ENCODE results near the gene NDUFA8. TPM values are rescaled to one million over a fixed set of nuclear protein-coding genes. Genes with fewer than 3 reads are reported as not detected.

NDUFA8 gene
- 10 to 100 TPM; 40.5 to 42.2 TPM for total RNA-seq

- H3K9me3 Mint-ChIP-seq (ENCODE audit: insufficient read depth) = peaks cover 6% of the 10 kb centered on the region
- peak; percentile 95 for DNase-seq
- CTCF ChIA-PET = interaction anchor here (1.2 to 3.0 kb wide), 7 partner anchors 14 to 153 kb away, joined by 4 to 12 read pairs (median 9); partner anchors contain the start of genes MRRF and RBM18
- POLR2A ChIA-PET = interaction anchor here (0.9 to 1.7 kb wide), 2 partner anchors 106 to 745 kb away, joined by 3 to 5 read pairs; partner anchors contain the start of genes MRRF, RBM18 and RC3H2
- peaks cover 4% of the 10 kb centered on the region for H3K36me3 Mint-ChIP-seq (ENCODE audit: low read depth)
- H3K27me3 Mint-ChIP-seq (ENCODE audit: low read depth) = peaks cover 13% of the 10 kb centered on the region
- peak; percentile 98 for ATAC-seq
- H3K27ac Mint-ChIP-seq = peak within 1 kb of the TSS; percentile 94
- H3K4me1 Mint-ChIP-seq (ENCODE audit: low read depth) = peaks cover 19% of the 10 kb centered on the region
- H3K4me3 Mint-ChIP-seq = peak within 1 kb of the TSS; percentile 98
Observed at GRCh38 chr9:122159026-122159924, at the start of gene NDUFA8, which contains the start of gene MORN5. NDUFA8 (minus strand) TSS chr9:122159779; CDS start chr9:122159677, 102 bp downstream. MORN5 (plus strand) TSS chr9:122159908; CDS start chr9:122159973, 65 bp downstream.

GRCh38 chr9:122207096-122207495 lies 47.5 kb upstream of the NDUFA8 start:
- ChIA-PET CTCF (no interaction called here), POLR2A (no interaction called here)
- no peak overlapping the region for H3K4me3 Mint-ChIP-seq
- DNase-seq = no peak
- peaks cover 17% of the 10 kb centered on the region for H3K27me3 Mint-ChIP-seq (ENCODE audit: low read depth)
- ATAC-seq = no peak
- no peaks in the 10 kb centered on the region for H3K9me3 Mint-ChIP-seq (ENCODE audit: insufficient read depth)
- no peaks in the 10 kb centered on the region for H3K4me1 Mint-ChIP-seq (ENCODE audit: low read depth)
- no peak overlapping the region for H3K27ac Mint-ChIP-seq
- H3K36me3 Mint-ChIP-seq (ENCODE audit: low read depth) = no peaks in the 10 kb centered on the region

GRCh38 chr9:122206118-122207046 lies 46.8 kb upstream of the NDUFA8 start:
- ATAC-seq (no peak), DNase-seq (no peak)
- Mint-ChIP-seq H3K4me3 (no peak overlapping the region), H3K27ac (no peak overlapping the region), H3K9me3 (ENCODE audit: insufficient read depth) (no peaks in the 10 kb centered on the region), H3K4me1 (ENCODE audit: low read depth) (no peaks in the 10 kb centered on the region), H3K27me3 (ENCODE audit: low read depth) (peaks cover 10% of the 10 kb centered on the region), H3K36me3 (ENCODE audit: low read depth) (no peaks in the 10 kb centered on the region)
- ChIA-PET POLR2A (no interaction called here), CTCF (no interaction called here)

GRCh38 chr9:122205176-122205575 lies 45.6 kb upstream of the NDUFA8 start:
- DNase-seq (no peak), ATAC-seq (no peak)
- Mint-ChIP-seq H3K36me3 (ENCODE audit: low read depth) (no peaks in the 10 kb centered on the region), H3K9me3 (ENCODE audit: insufficient read depth) (no peaks in the 10 kb centered on the region), H3K27me3 (ENCODE audit: low read depth) (peaks cover under 1% of the 10 kb centered on the region), H3K27ac (no peak overlapping the region), H3K4me3 (no peak overlapping the region), H3K4me1 (ENCODE audit: low read depth) (no peaks in the 10 kb centered on the region)
- POLR2A ChIA-PET = no interaction called here
- CTCF ChIA-PET = no interaction called here

GRCh38 chr9:122204491-122204890 lies 44.9 kb upstream of the NDUFA8 start:
- Mint-ChIP-seq H3K27me3 (ENCODE audit: low read depth) (no peaks in the 10 kb centered on the region), H3K36me3 (ENCODE audit: low read depth) (no peaks in the 10 kb centered on the region), H3K27ac (no peak overlapping the region), H3K4me1 (ENCODE audit: low read depth) (no peaks in the 10 kb centered on the region), H3K4me3 (no peak overlapping the region), H3K9me3 (ENCODE audit: insufficient read depth) (no peaks in the 10 kb centered on the region)
- ATAC-seq = no peak
- POLR2A ChIA-PET = no interaction called here
- CTCF ChIA-PET = no interaction called here
- DNase-seq = no peak

- no peaks in the 10 kb centered on the region for H3K4me1 Mint-ChIP-seq (ENCODE audit: low read depth)
- H3K4me3 Mint-ChIP-seq = no peak overlapping the region
- ChIA-PET CTCF (no interaction called here), POLR2A (no interaction called here)
- no peak for DNase-seq
- H3K36me3 Mint-ChIP-seq (ENCODE audit: low read depth) = no peaks in the 10 kb centered on the region
- no peaks in the 10 kb centered on the region for H3K27me3 Mint-ChIP-seq (ENCODE audit: low read depth)
- H3K27ac Mint-ChIP-seq = no peak overlapping the region
- no peak for ATAC-seq
- no peaks in the 10 kb centered on the region for H3K9me3 Mint-ChIP-seq (ENCODE audit: insufficient read depth)
Observed at GRCh38 chr9:122204055-122204454, 44.5 kb upstream of the NDUFA8 start.

- no peak for DNase-seq
- no peak overlapping the region for H3K27ac Mint-ChIP-seq
- no peaks in the 10 kb centered on the region for H3K9me3 Mint-ChIP-seq (ENCODE audit: insufficient read depth)
- H3K27me3 Mint-ChIP-seq (ENCODE audit: low read depth) = peaks cover 3% of the 10 kb centered on the region
- POLR2A ChIA-PET = no interaction called here
- H3K4me3 Mint-ChIP-seq = no peak overlapping the region
- CTCF ChIA-PET = no interaction called here
- no peak for ATAC-seq
- no peaks in the 10 kb centered on the region for H3K4me1 Mint-ChIP-seq (ENCODE audit: low read depth)
- H3K36me3 Mint-ChIP-seq (ENCODE audit: low read depth) = no peaks in the 10 kb centered on the region
Observed at GRCh38 chr9:122202111-122202510, 42.5 kb upstream of the NDUFA8 start.

GRCh38 chr9:122201641-122202040 lies 42.1 kb upstream of the NDUFA8 start:
- Mint-ChIP-seq H3K4me1 (ENCODE audit: low read depth) (no peaks in the 10 kb centered on the region), H3K36me3 (ENCODE audit: low read depth) (no peaks in the 10 kb centered on the region), H3K27me3 (ENCODE audit: low read depth) (peaks cover 3% of the 10 kb centered on the region), H3K4me3 (no peak overlapping the region), H3K27ac (no peak overlapping the region), H3K9me3 (ENCODE audit: insufficient read depth) (no peaks in the 10 kb centered on the region)
- ChIA-PET CTCF (no interaction called here), POLR2A (no interaction called here)
- DNase-seq (no peak), ATAC-seq (no peak)

- Mint-ChIP-seq H3K4me1 (ENCODE audit: low read depth) (no peaks in the 10 kb centered on the region), H3K9me3 (ENCODE audit: insufficient read depth) (no peaks in the 10 kb centered on the region), H3K36me3 (ENCODE audit: low read depth) (no peaks in the 10 kb centered on the region), H3K27me3 (ENCODE audit: low read depth) (peaks cover 3% of the 10 kb centered on the region), H3K4me3 (no peak overlapping the region), H3K27ac (no peak overlapping the region)
- ATAC-seq = no peak
- ChIA-PET POLR2A (interaction anchor here (0.8 kb wide), 1 partner anchor 10 kb away, joined by 5 read pairs; no protein-coding TSS in a partner anchor), CTCF (no interaction called here)
- DNase-seq = no peak
Observed at GRCh38 chr9:122200960-122201595, 41.5 kb upstream of the NDUFA8 start.

GRCh38 chr9:122197882-122198281 lies 38.3 kb upstream of the NDUFA8 start:
- H3K27me3 Mint-ChIP-seq (ENCODE audit: low read depth) = peaks cover 11% of the 10 kb centered on the region
- DNase-seq (no peak), ATAC-seq (no peak)
- no peaks in the 10 kb centered on the region for H3K36me3 Mint-ChIP-seq (ENCODE audit: low read depth)
- CTCF ChIA-PET = no interaction called here
- no peak overlapping the region for H3K27ac Mint-ChIP-seq
- POLR2A ChIA-PET = no interaction called here
- H3K4me1 Mint-ChIP-seq (ENCODE audit: low read depth) = no peaks in the 10 kb centered on the region
- no peak overlapping the region for H3K4me3 Mint-ChIP-seq
- no peaks in the 10 kb centered on the region for H3K9me3 Mint-ChIP-seq (ENCODE audit: insufficient read depth)

- H3K27ac Mint-ChIP-seq = no peak overlapping the region
- peaks cover 11% of the 10 kb centered on the region for H3K27me3 Mint-ChIP-seq (ENCODE audit: low read depth)
- CTCF ChIA-PET = no interaction called here
- H3K9me3 Mint-ChIP-seq (ENCODE audit: insufficient read depth) = no peaks in the 10 kb centered on the region
- ATAC-seq (no peak), DNase-seq (no peak)
- H3K4me1 Mint-ChIP-seq (ENCODE audit: low read depth) = no peaks in the 10 kb centered on the region
- POLR2A ChIA-PET = no interaction called here
- no peaks in the 10 kb centered on the region for H3K36me3 Mint-ChIP-seq (ENCODE audit: low read depth)
- H3K4me3 Mint-ChIP-seq = no peak overlapping the region
Observed at GRCh38 chr9:122197426-122197825, 37.8 kb upstream of the NDUFA8 start.

Data from activated CD8-positive, alpha-beta T cell treated with anti-CD3 and anti-CD28 coated beads, Interleukin-2, amount 10 ng/mL, durations not matched to agents 7 days and 5 days (primary cell).